HL-60 (cell line): ENCODE results near the gene SLC5A11.
"Not testable (repeated sequence)": the region's sequence is repeated elsewhere in the genome, so short reads cannot be mapped to it uniquely, and the experiment has no call there.

Experiments
- DNase-seq, 2 experiments: peaks; one replicate each; pipeline ENCODE4 v3.0.0-alpha.2; 2010 to 2020; ENCODE audit warnings: low read depth in 1 of 2, low spot score in 1 of 2
- H3K27ac ChIP-seq: fragments of 250-450 bp; sonication (Bioruptor Pico); replicated peaks from 2 replicates; pipeline ENCODE4 v1.5.1; 2020; ENCODE audit warnings: mild to moderate bottlenecking, moderate library complexity
- H3K27me3 ChIP-seq: fragments of 250-450 bp; sonication (Bioruptor Pico); 2 replicates; pipeline ENCODE4 v1.5.1; 2021; ENCODE audit warnings: mild to moderate bottlenecking, moderate library complexity; ENCODE audit not compliant: insufficient read depth, poor library complexity, severe bottlenecking
- H3K4me3 ChIP-seq: replicated peaks from 2 replicates; pipeline ENCODE4 v1.5.1; 2011; ENCODE audit warnings: mild to moderate bottlenecking, control low read depth, low read length; ENCODE audit not compliant: insufficient read depth
- GABPA ChIP-seq: IDR thresholded peaks from 2 replicates; pipeline ENCODE4 v1.6.1; 2012; ENCODE audit warnings: low read depth
- POLR2AphosphoS5 ChIP-seq: IDR thresholded peaks from 2 replicates; pipeline ENCODE4 v1.6.1; 2012; ENCODE audit warnings: low read depth
- SPI1 ChIP-seq: IDR thresholded peaks from 2 replicates; pipeline ENCODE4 v1.6.1; 2012; ENCODE audit warnings: low read depth, mild to moderate bottlenecking, borderline replicate concordance
- TF ChIP-seq, protein P1 (sequence below): IDR thresholded peaks from 2 replicates; pipeline ENCODE4 v1.6.1; 2012; ENCODE audit warnings: low read depth; ENCODE audit not compliant: insufficient replicate concordance
- TF ChIP-seq, protein P2 (sequence below): IDR thresholded peaks from one replicate; pipeline ENCODE4 v1.5.1; 2011; ENCODE audit warnings: low read length, control low read depth, inconsistent platforms; ENCODE audit not compliant: insufficient read depth

Gene SLC5A11

DNA sequence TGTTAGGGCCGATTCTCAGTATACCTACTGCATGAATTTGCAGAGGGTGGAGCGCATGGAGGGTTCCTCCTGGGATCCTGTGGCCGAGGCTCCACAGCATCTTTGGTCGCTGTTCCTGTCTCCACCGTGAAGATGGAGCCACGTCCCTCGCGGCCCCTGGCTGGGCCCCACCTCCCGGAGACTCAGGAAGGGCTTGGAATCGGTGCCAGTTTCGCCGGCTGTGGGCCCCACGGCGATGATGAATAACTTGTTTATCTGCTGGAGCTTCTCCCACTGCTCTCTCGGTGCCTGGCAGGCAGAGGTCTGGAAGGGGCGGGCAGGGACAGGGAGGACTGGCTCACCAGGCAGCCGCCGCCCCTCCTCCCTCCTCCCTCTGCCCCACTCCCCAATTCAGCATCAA is 8.1 kb downstream of the SLC5A11 start:
- TF ChIP-seq POLR2AphosphoS5, result no peak
- no peak for TF ChIP-seq SPI1
- no peak for TF ChIP-seq GABPA
- TF ChIP-seq, protein P1, sequence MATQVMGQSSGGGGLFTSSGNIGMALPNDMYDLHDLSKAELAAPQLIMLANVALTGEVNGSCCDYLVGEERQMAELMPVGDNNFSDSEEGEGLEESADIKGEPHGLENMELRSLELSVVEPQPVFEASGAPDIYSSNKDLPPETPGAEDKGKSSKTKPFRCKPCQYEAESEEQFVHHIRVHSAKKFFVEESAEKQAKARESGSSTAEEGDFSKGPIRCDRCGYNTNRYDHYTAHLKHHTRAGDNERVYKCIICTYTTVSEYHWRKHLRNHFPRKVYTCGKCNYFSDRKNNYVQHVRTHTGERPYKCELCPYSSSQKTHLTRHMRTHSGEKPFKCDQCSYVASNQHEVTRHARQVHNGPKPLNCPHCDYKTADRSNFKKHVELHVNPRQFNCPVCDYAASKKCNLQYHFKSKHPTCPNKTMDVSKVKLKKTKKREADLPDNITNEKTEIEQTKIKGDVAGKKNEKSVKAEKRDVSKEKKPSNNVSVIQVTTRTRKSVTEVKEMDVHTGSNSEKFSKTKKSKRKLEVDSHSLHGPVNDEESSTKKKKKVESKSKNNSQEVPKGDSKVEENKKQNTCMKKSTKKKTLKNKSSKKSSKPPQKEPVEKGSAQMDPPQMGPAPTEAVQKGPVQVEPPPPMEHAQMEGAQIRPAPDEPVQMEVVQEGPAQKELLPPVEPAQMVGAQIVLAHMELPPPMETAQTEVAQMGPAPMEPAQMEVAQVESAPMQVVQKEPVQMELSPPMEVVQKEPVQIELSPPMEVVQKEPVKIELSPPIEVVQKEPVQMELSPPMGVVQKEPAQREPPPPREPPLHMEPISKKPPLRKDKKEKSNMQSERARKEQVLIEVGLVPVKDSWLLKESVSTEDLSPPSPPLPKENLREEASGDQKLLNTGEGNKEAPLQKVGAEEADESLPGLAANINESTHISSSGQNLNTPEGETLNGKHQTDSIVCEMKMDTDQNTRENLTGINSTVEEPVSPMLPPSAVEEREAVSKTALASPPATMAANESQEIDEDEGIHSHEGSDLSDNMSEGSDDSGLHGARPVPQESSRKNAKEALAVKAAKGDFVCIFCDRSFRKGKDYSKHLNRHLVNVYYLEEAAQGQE, result no peak
- TF ChIP-seq, protein P2, sequence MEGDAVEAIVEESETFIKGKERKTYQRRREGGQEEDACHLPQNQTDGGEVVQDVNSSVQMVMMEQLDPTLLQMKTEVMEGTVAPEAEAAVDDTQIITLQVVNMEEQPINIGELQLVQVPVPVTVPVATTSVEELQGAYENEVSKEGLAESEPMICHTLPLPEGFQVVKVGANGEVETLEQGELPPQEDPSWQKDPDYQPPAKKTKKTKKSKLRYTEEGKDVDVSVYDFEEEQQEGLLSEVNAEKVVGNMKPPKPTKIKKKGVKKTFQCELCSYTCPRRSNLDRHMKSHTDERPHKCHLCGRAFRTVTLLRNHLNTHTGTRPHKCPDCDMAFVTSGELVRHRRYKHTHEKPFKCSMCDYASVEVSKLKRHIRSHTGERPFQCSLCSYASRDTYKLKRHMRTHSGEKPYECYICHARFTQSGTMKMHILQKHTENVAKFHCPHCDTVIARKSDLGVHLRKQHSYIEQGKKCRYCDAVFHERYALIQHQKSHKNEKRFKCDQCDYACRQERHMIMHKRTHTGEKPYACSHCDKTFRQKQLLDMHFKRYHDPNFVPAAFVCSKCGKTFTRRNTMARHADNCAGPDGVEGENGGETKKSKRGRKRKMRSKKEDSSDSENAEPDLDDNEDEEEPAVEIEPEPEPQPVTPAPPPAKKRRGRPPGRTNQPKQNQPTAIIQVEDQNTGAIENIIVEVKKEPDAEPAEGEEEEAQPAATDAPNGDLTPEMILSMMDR, result no peak
- H3K27me3 ChIP-seq, result no peaks in the 10 kb centered on the region
- H3K27ac ChIP-seq, result no peak overlapping the region
- DNase-seq, result no peak
- H3K4me3 ChIP-seq, result no peak overlapping the region

- H3K27ac ChIP-seq, result no peak overlapping the region
Observed at GRCh38 chr16:24854607-24855171, 8.9 kb downstream of the SLC5A11 start.

GRCh38 chr16:24855678-24856077 is 9.9 kb downstream of the SLC5A11 start:
- DNase-seq, result no peak
- no peaks in the 10 kb centered on the region for H3K27me3 ChIP-seq
- H3K4me3 ChIP-seq, result no peak overlapping the region
- no peak for TF ChIP-seq GABPA
- TF ChIP-seq, protein P2, result no peak
- TF ChIP-seq, protein P1, result no peak
- TF ChIP-seq SPI1, result no peak
- TF ChIP-seq POLR2AphosphoS5, result no peak
- H3K27ac ChIP-seq, result no peak overlapping the region

More at GRCh38 chr16:24854607-24855171, 8.9 kb downstream of the SLC5A11 start:
- Histone ChIP-seq H3K4me3 (no peak overlapping the region), H3K27me3 (no peaks in the 10 kb centered on the region)
- no peak for DNase-seq
- no peak for TF ChIP-seq SPI1
- no peak for TF ChIP-seq POLR2AphosphoS5
- TF ChIP-seq, protein P1, result no peak
- TF ChIP-seq GABPA, result no peak
- TF ChIP-seq, protein P2, result no peak

GRCh38 chr16:24856871-24857270 is 11.1 kb downstream of the SLC5A11 start:
- H3K4me3 ChIP-seq, H3K27ac ChIP-seq, DNase-seq: not testable (repeated sequence)

More at GRCh38 chr16:24856871-24857270, 11.1 kb downstream of the SLC5A11 start:
- H3K27me3 ChIP-seq, result not testable (repeated sequence)
